GM12878 (cell line): ENCODE measurements around the gene ABR. TPM values are rescaled to one million over a fixed set of nuclear protein-coding genes. Genes with fewer than 3 reads are reported as not detected.
A peak's percentile ranks its signal among the peaks of the same experiment; 100 is the strongest.

Source experiments
- ATAC-seq: fragments of 200-7000 bp; cut with Tn5 transposase; 3 replicates; pipeline ENCODE4 v1.9.1; 2020; ENCODE audit warnings: mild to moderate bottlenecking, moderate library complexity
- BruUV-seq: library from RNA; stranded (reverse); fragments of 400-500 nt; replicated peaks from 2 replicates; lab custom pipeline; 2021; lab: Mats Ljungman, UMichigan
- CTCF ChIA-PET: fragments of 300-600 bp; sonication (Branson Sonifier 250); formaldehyde crosslinking; extraction: SDS; loops from one replicate; lab custom pipeline; 2021; ENCODE audit warnings: inconsistent platforms; lab: Yijun Ruan, JAX
- POLR2A ChIA-PET: fragments of 350-600 bp; formaldehyde crosslinking; extraction: SDS; loops from one replicate; lab custom pipeline; 2021; ENCODE audit warnings: inconsistent platforms; lab: Charles Lee
- RAD21 ChIA-PET: fragments of 300-600 bp; sonication (Branson Sonifier 250); formaldehyde crosslinking; loops from one replicate; lab custom pipeline; 2023; ENCODE audit warnings: antibody characterized with exemption; ENCODE audit not compliant: unreplicated experiment; lab: Charles Lee
- SMC1A ChIA-PET: fragments of 300-600 bp; sonication (Branson Sonifier 250); formaldehyde crosslinking; loops from one replicate; lab custom pipeline; 2023; ENCODE audit not compliant: unreplicated experiment, uncharacterized antibody; lab: Charles Lee
- DNase-seq: peaks from one replicate; pipeline ENCODE4 v3.0.0-alpha.2; 2011; ENCODE audit warnings: low read depth, low spot score
- FAIRE-seq: peaks from 3 replicates; lab custom pipeline; 2011; peaks lifted over from hg19 to GRCh38; lab: Jason Lieb, UNC
- H2AFZ ChIP-seq: 2 replicates; pipeline ENCODE4 v1.6.0; 2011; ENCODE audit warnings: low read depth, low read length, control low read depth; ENCODE audit not compliant: control insufficient read depth
- H3K27ac ChIP-seq: 2 replicates; pipeline ENCODE4 v1.5.1; 2011; ENCODE audit warnings: control low read depth; ENCODE audit not compliant: control insufficient read depth, insufficient read depth
- H3K27me3 ChIP-seq, 2 experiments: replicated peaks in 1 of 2; 2 replicates each; pipeline versions ENCODE4 v1.6.0 to v1.6.1; 2011; ENCODE audit warnings: low read length in 1 of 2; ENCODE audit not compliant: control insufficient read depth in 2 of 2, insufficient read depth in 2 of 2
- H3K36me3 ChIP-seq, 2 experiments: 2 replicates each; pipeline ENCODE4 v1.5.1; 2011; ENCODE audit warnings: low read length in 1 of 2; ENCODE audit not compliant: control insufficient read depth in 2 of 2, insufficient read depth in 2 of 2
- H3K4me1 ChIP-seq: 2 replicates; pipeline ENCODE4 v1.6.1; 2011; ENCODE audit warnings: mild to moderate bottlenecking, low read length, moderate library complexity, mixed read lengths; ENCODE audit not compliant: control insufficient read depth, insufficient read depth
- H3K4me2 ChIP-seq: 2 replicates; pipeline ENCODE4 v1.6.0; 2011; ENCODE audit warnings: control low read depth; ENCODE audit not compliant: control insufficient read depth, insufficient read depth
- H3K4me3 ChIP-seq: fragments of 200-600 bp; sonication (generic); 2 replicates; pipeline ENCODE4 v1.5.1; 2016
- H3K79me2 ChIP-seq: 2 replicates; pipeline ENCODE4 v1.6.0; 2011; ENCODE audit warnings: low read length; ENCODE audit not compliant: control insufficient read depth, insufficient read depth
- H3K9ac ChIP-seq: 2 replicates; pipeline ENCODE4 v1.8.0; 2011; ENCODE audit warnings: low read length, control low read depth, mixed read lengths; ENCODE audit not compliant: control insufficient read depth, insufficient read depth
- H3K9me3 ChIP-seq: replicated peaks from 3 replicates; pipeline ENCODE4 v1.5.1; 2011; ENCODE audit warnings: mild to moderate bottlenecking, low read length; ENCODE audit not compliant: control insufficient read depth, insufficient read depth
- H4K20me1 ChIP-seq: 2 replicates; pipeline ENCODE4 v1.6.0; 2011; ENCODE audit not compliant: control insufficient read depth, insufficient read depth
- EED ChIP-seq: sonication (generic); IDR thresholded peaks from 2 replicates; pipeline ENCODE4 v1.6.1; 2016; ENCODE audit warnings: antibody characterized with exemption, low read depth
- ESRRA ChIP-seq: IDR thresholded peaks from 2 replicates; pipeline ENCODE4 v1.6.1; 2012; ENCODE audit warnings: mild to moderate bottlenecking, low read length, improper control_type of control experiment
- EZH2 ChIP-seq: IDR thresholded peaks from 2 replicates; pipeline ENCODE4 v1.6.1; 2012; ENCODE audit warnings: low read depth, mild to moderate bottlenecking, control low read depth, inconsistent platforms, low read length, borderline replicate concordance; ENCODE audit not compliant: control insufficient read depth
- GATAD2B ChIP-seq: fragments of 450-650 bp; conservative IDR thresholded peaks from 2 replicates; pipeline ENCODE4 v1.6.1; 2017; ENCODE audit warnings: low read depth, mild to moderate bottlenecking, moderate library complexity
- HDGF ChIP-seq: fragments of 450-650 bp; IDR thresholded peaks from 2 replicates; pipeline ENCODE4 v1.6.1; 2016; ENCODE audit warnings: antibody characterized with exemption
- IKZF2 ChIP-seq, 2 experiments: fragments of 450-650 bp; IDR thresholded peaks; 2 replicates each; pipeline ENCODE4 v1.6.1; 2017; ENCODE audit warnings: mild to moderate bottlenecking in 2 of 2, moderate library complexity in 2 of 2
- KDM1A ChIP-seq: fragments of 200-600 bp; sonication (generic); IDR thresholded peaks from 2 replicates; pipeline ENCODE4 v1.6.1; 2016; ENCODE audit warnings: borderline replicate concordance
- MEF2B ChIP-seq: fragments of 450-650 bp; IDR thresholded peaks from 2 replicates; pipeline ENCODE4 v1.6.1; 2018; ENCODE audit warnings: mild to moderate bottlenecking, moderate library complexity; ENCODE audit not compliant: partially characterized antibody, poor library complexity, severe bottlenecking
- PAX8 ChIP-seq: fragments of 450-650 bp; IDR thresholded peaks from 2 replicates; pipeline ENCODE4 v1.6.1; 2017; ENCODE audit warnings: mild to moderate bottlenecking, moderate library complexity
- POLR2A ChIP-seq: IDR thresholded peaks from 2 replicates; pipeline ENCODE4 v1.6.1; 2011; ENCODE audit warnings: low read depth, mild to moderate bottlenecking, low read length
- POLR2AphosphoS5 ChIP-seq: IDR thresholded peaks from 2 replicates; pipeline ENCODE4 v1.6.1; 2011; ENCODE audit warnings: mild to moderate bottlenecking, low read length, inconsistent platforms
- RELA ChIP-seq: fragments of 450-650 bp; IDR thresholded peaks from 2 replicates; pipeline ENCODE4 v1.8.0; 2014; ENCODE audit warnings: borderline replicate concordance; ENCODE audit not compliant: partially characterized antibody
- SREBF1 ChIP-seq: IDR thresholded peaks from 2 replicates; pipeline ENCODE4 v1.6.1; 2012; ENCODE audit warnings: mild to moderate bottlenecking, low read length
- ZBED1 ChIP-seq: IDR thresholded peaks from 2 replicates; pipeline ENCODE4 v1.6.1; 2016; ENCODE audit warnings: borderline replicate concordance
- WGBS: methylation state at CpG from one replicate; pipeline ENCODE4 v1.1.6; 2016; ENCODE audit warnings: low lambda C conversion rate; ENCODE audit not compliant: insufficient replicate concordance, insufficient coverage; ENCODE audit errors: missing lambda C conversion rate; 5-methylcytosine and 5-hydroxymethylcytosine counted together
- in situ Hi-C: fragments of 300-500 bp; cut with MboI; formaldehyde crosslinking; loops from 9 replicates; pipeline ENCODE4 v1.14.3; 2018; ENCODE audit warnings: mixed read lengths
- intact Hi-C: fragments of 100-400 bp; cut with micrococcal nuclease; formaldehyde crosslinking; loops from one replicate; pipeline ENCODE4 v1.14.2; 2022; ENCODE audit not compliant: unreplicated experiment
- polyA plus RNA-seq, 11 experiments: library from polyadenylated mRNA; depleted of rRNA in 4 of 11; unstranded in 6 of 11; stranded (reverse) in 5 of 11; fragments of >200 nt; fragmentation: Nextera tagmentation in 4 of 11; fragmentation: Illumina TruSeq in 1 of 11; extraction: Ambion mirVana in 4 of 11; extraction: Trizol in 1 of 11; gene quantifications; 1 replicate in 1 of 11; 2 replicates in 10 of 11; pipeline versions ENCODE4 v1.2.1 to v1.2.3, GENCODE V29; 2011 to 2016; ENCODE audit warnings: inconsistent platforms in 2 of 11, missing spikeins in 2 of 11, low read depth in 1 of 11
- total RNA-seq, 4 experiments: library from RNA; depleted of rRNA in 3 of 4; stranded (reverse); fragments of >200 nt in 3 of 4; fragmentation: Illumina TruSeq in 1 of 4; extraction: Trizol in 1 of 4; gene quantifications; 2 replicates each; pipeline versions ENCODE4 v1.2.1 to v1.2.3, GENCODE V29; 2013 to 2021
- TF ChIP-seq, protein P1 (sequence below): fragments of 450-650 bp; IDR thresholded peaks from 2 replicates; pipeline ENCODE4 v1.6.1; 2014; ENCODE audit warnings: mild to moderate bottlenecking
- TF ChIP-seq, protein P2 (sequence below): fragments of 450-650 bp; IDR thresholded peaks from 2 replicates; pipeline ENCODE4 v1.6.1; 2017; ENCODE audit warnings: mild to moderate bottlenecking, moderate library complexity

ABR gene
- total and polyA plus RNA-seq, 10 of the 15 experiments (the other 5 are each of a cell fraction or from before 2014, with no cell fraction given) = 1.4 to 112 (median 30.0) TPM

DNA sequence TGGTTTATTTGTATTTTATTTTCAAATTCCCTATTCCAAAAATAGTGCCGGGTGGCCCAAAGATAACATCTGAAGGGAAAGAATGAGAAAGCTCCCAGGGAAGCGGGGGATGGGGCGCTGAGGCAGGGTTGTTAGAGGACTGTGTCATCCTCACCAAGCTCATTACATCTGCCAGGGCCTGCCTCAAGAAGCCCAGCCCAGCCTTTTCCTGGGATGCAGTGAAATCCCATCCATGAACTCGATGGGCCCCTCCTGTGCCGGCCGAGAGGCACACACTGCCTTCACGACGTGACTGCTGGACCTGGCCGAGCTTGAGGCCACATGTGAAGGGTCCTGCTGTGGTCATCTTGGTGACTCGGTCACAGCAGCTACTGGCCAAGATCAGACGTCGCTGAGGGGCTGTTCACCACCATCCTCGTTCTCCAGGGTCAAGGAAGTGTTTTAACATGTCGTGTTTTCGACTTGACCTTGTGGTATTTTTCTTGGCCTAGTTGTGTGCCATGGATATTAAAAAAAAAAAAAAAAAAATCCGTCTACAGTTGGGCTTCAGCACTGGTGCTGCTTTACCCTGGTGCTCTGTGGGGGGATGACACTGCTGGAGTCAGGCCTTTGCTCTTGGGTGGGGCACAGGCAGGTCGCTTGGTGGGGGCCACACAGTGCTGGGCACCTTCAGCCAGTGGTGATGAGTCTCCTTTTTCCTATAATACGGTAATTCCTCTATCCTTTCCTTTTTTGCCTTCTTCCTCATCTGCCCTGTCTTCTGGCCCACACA is 178.0 kb downstream of the ABR start:
- Histone ChIP-seq H3K4me2 (no peak overlapping the region), H3K36me3 (peaks cover 21 to 30% of the 10 kb centered on the region in 2 experiments), H3K4me3 (no peak overlapping the region), H3K9ac (no peak overlapping the region), H3K9me3 (no peaks in the 10 kb centered on the region), H3K79me2 (peaks cover 16% of the 10 kb centered on the region), H4K20me1 (no peaks in the 10 kb centered on the region), H3K27ac (no peak overlapping the region), H2AFZ (no peak overlapping the region), H3K4me1 (peaks cover 6% of the 10 kb centered on the region; the same call in 1 of the 2 replicates), H3K27me3 (no peaks in the 10 kb centered on the region)
- ATAC-seq (no peak), DNase-seq (no peak), FAIRE-seq (no peak)
- SMC1A ChIA-PET = no interaction called here
- RAD21 ChIA-PET = no interaction called here
- WGBS = 88% methylated on average over 18 of the region's 18 CpGs
- CTCF ChIA-PET = interaction anchor here (3.2 kb wide), 1 partner anchor 21 kb away, joined by 20 read pairs; the partner anchor contains the start of gene NXN
- intact Hi-C loops = no loop called here
- POLR2A ChIA-PET = interaction anchor here (0.6 kb wide), 1 partner anchor 198 kb away, joined by 4 read pairs; no protein-coding TSS in a partner anchor
- no TSS peak for BruUV-seq
- in situ Hi-C loops = no loop called here
- TF ChIP-seq IKZF2 (IDR thresholded peaks at IDR 0.05) (no peak), EED (no peak), EZH2 (no peak), SREBF1 (no peak), KDM1A (no peak), RELA (no peak), ESRRA (no peak), POLR2AphosphoS5 (peak; percentile 43; the same call in 1 of the 2 replicates), HDGF (no peak), POLR2A (peak; percentile 55), ZBED1 (no peak), GATAD2B (no peak), PAX8 (no peak), MEF2B (no peak)
- TF ChIP-seq, protein P1, sequence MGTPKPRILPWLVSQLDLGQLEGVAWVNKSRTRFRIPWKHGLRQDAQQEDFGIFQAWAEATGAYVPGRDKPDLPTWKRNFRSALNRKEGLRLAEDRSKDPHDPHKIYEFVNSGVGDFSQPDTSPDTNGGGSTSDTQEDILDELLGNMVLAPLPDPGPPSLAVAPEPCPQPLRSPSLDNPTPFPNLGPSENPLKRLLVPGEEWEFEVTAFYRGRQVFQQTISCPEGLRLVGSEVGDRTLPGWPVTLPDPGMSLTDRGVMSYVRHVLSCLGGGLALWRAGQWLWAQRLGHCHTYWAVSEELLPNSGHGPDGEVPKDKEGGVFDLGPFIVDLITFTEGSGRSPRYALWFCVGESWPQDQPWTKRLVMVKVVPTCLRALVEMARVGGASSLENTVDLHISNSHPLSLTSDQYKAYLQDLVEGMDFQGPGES = no peak
- TF ChIP-seq, protein P2, sequence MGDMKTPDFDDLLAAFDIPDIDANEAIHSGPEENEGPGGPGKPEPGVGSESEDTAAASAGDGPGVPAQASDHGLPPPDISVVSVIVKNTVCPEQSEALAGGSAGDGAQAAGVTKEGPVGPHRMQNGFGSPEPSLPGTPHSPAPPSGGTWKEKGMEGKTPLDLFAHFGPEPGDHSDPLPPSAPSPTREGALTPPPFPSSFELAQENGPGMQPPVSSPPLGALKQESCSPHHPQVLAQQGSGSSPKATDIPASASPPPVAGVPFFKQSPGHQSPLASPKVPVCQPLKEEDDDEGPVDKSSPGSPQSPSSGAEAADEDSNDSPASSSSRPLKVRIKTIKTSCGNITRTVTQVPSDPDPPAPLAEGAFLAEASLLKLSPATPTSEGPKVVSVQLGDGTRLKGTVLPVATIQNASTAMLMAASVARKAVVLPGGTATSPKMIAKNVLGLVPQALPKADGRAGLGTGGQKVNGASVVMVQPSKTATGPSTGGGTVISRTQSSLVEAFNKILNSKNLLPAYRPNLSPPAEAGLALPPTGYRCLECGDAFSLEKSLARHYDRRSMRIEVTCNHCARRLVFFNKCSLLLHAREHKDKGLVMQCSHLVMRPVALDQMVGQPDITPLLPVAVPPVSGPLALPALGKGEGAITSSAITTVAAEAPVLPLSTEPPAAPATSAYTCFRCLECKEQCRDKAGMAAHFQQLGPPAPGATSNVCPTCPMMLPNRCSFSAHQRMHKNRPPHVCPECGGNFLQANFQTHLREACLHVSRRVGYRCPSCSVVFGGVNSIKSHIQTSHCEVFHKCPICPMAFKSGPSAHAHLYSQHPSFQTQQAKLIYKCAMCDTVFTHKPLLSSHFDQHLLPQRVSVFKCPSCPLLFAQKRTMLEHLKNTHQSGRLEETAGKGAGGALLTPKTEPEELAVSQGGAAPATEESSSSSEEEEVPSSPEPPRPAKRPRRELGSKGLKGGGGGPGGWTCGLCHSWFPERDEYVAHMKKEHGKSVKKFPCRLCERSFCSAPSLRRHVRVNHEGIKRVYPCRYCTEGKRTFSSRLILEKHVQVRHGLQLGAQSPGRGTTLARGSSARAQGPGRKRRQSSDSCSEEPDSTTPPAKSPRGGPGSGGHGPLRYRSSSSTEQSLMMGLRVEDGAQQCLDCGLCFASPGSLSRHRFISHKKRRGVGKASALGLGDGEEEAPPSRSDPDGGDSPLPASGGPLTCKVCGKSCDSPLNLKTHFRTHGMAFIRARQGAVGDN = no peak
